Measurements from ENCODE around the gene CAST.

CAST gene

GRCh38 chr5:96812851-96813250 lies 150.7 kb downstream of the CAST start:
- H3K27me3 ChIP-seq (ENCODE audit: control insufficient read depth in 1 of 2, insufficient read depth in 2 of 2, low read length in 2 of 2): no peaks in the 10 kb centered on the region
- no peaks in the 10 kb centered on the region for H3K4me1 ChIP-seq (ENCODE audit: insufficient read depth, low read length)
- H3K9me3 ChIP-seq (ENCODE audit: low read length): no peaks in the 10 kb centered on the region
- H3K36me3 ChIP-seq (ENCODE audit: insufficient read depth, low read length): no peaks in the 10 kb centered on the region
- H3K9ac ChIP-seq (ENCODE audit: low read length): no peak overlapping the region
- no peak overlapping the region for H3K4me3 ChIP-seq (ENCODE audit: low read depth in 1 of 2, low read length in 2 of 2)
- H3K27ac ChIP-seq (ENCODE audit: low read depth, low read length): no peak overlapping the region

GRCh38 chr5:96814041-96814440 lies 151.9 kb downstream of the CAST start:
- no peak overlapping the region for H3K4me3 ChIP-seq (ENCODE audit: low read depth in 1 of 2, low read length in 2 of 2)
- H3K27ac ChIP-seq (ENCODE audit: low read depth, low read length): no peak overlapping the region
- H3K9me3 ChIP-seq (ENCODE audit: low read length): no peaks in the 10 kb centered on the region
- H3K27me3 ChIP-seq (ENCODE audit: control insufficient read depth in 1 of 2, insufficient read depth in 2 of 2, low read length in 2 of 2): no peaks in the 10 kb centered on the region
- H3K9ac ChIP-seq (ENCODE audit: low read length): no peak overlapping the region
- no peaks in the 10 kb centered on the region for H3K36me3 ChIP-seq (ENCODE audit: insufficient read depth, low read length)
- no peaks in the 10 kb centered on the region for H3K4me1 ChIP-seq (ENCODE audit: insufficient read depth, low read length)

- Histone ChIP-seq H3K4me3 (ENCODE audit: low read depth in 1 of 2, low read length in 2 of 2) (no peak overlapping the region), H3K36me3 (ENCODE audit: insufficient read depth, low read length) (no peaks in the 10 kb centered on the region), H3K27ac (ENCODE audit: low read depth, low read length) (no peak overlapping the region)
Observed at GRCh38 chr5:96816411-96816939, 154.3 kb downstream of the CAST start.

GRCh38 chr5:96816991-96817390 lies 154.8 kb downstream of the CAST start:
- no peaks in the 10 kb centered on the region for H3K27me3 ChIP-seq (ENCODE audit: control insufficient read depth in 1 of 2, insufficient read depth in 2 of 2, low read length in 2 of 2)
- H3K27ac ChIP-seq (ENCODE audit: low read depth, low read length): no peak overlapping the region
- H3K36me3 ChIP-seq (ENCODE audit: insufficient read depth, low read length): no peaks in the 10 kb centered on the region
- no peak overlapping the region for H3K9ac ChIP-seq (ENCODE audit: low read length)
- H3K9me3 ChIP-seq (ENCODE audit: low read length): no peaks in the 10 kb centered on the region
- no peaks in the 10 kb centered on the region for H3K4me1 ChIP-seq (ENCODE audit: insufficient read depth, low read length)
- H3K4me3 ChIP-seq (ENCODE audit: low read depth in 1 of 2, low read length in 2 of 2): no peak overlapping the region

More at GRCh38 chr5:96816411-96816939, 154.3 kb downstream of the CAST start:
- Histone ChIP-seq H3K9me3 (ENCODE audit: low read length) (no peaks in the 10 kb centered on the region), H3K27me3 (ENCODE audit: control insufficient read depth in 1 of 2, insufficient read depth in 2 of 2, low read length in 2 of 2) (no peaks in the 10 kb centered on the region), H3K4me1 (ENCODE audit: insufficient read depth, low read length) (no peaks in the 10 kb centered on the region), H3K9ac (ENCODE audit: low read length) (no peak overlapping the region)

- Histone ChIP-seq H3K27me3 (ENCODE audit: control insufficient read depth in 1 of 2, insufficient read depth in 2 of 2, low read length in 2 of 2) (no peaks in the 10 kb centered on the region), H3K4me1 (ENCODE audit: insufficient read depth, low read length) (no peaks in the 10 kb centered on the region), H3K27ac (ENCODE audit: low read depth, low read length) (no peak overlapping the region), H3K9me3 (ENCODE audit: low read length) (no peaks in the 10 kb centered on the region), H3K4me3 (ENCODE audit: low read depth in 1 of 2, low read length in 2 of 2) (no peak overlapping the region), H3K9ac (ENCODE audit: low read length) (no peak overlapping the region), H3K36me3 (ENCODE audit: insufficient read depth, low read length) (no peaks in the 10 kb centered on the region)
Observed at GRCh38 chr5:96817506-96817905, 155.3 kb downstream of the CAST start.

- no peaks in the 10 kb centered on the region for H3K27me3 ChIP-seq (ENCODE audit: control insufficient read depth in 1 of 2, insufficient read depth in 2 of 2, low read length in 2 of 2)
- H3K27ac ChIP-seq (ENCODE audit: low read depth, low read length): no peak overlapping the region
- H3K4me3 ChIP-seq (ENCODE audit: low read depth in 1 of 2, low read length in 2 of 2): no peak overlapping the region
- no peak overlapping the region for H3K9ac ChIP-seq (ENCODE audit: low read length)
- H3K36me3 ChIP-seq (ENCODE audit: insufficient read depth, low read length): no peaks in the 10 kb centered on the region
- no peaks in the 10 kb centered on the region for H3K4me1 ChIP-seq (ENCODE audit: insufficient read depth, low read length)
- no peaks in the 10 kb centered on the region for H3K9me3 ChIP-seq (ENCODE audit: low read length)
Observed at GRCh38 chr5:96818125-96818788, 156.1 kb downstream of the CAST start.

GRCh38 chr5:96819806-96820205 lies 157.6 kb downstream of the CAST start:
- H3K27me3 ChIP-seq (ENCODE audit: control insufficient read depth in 1 of 2, insufficient read depth in 2 of 2, low read length in 2 of 2): no peaks in the 10 kb centered on the region
- no peaks in the 10 kb centered on the region for H3K4me1 ChIP-seq (ENCODE audit: insufficient read depth, low read length)
- H3K4me3 ChIP-seq (ENCODE audit: low read depth in 1 of 2, low read length in 2 of 2): no peak overlapping the region
- no peaks in the 10 kb centered on the region for H3K9me3 ChIP-seq (ENCODE audit: low read length)
- no peaks in the 10 kb centered on the region for H3K36me3 ChIP-seq (ENCODE audit: insufficient read depth, low read length)
- no peak overlapping the region for H3K27ac ChIP-seq (ENCODE audit: low read depth, low read length)
- H3K9ac ChIP-seq (ENCODE audit: low read length): no peak overlapping the region

GRCh38 chr5:96821260-96821916 lies 159.2 kb downstream of the CAST start:
- Histone ChIP-seq H3K27ac (ENCODE audit: low read depth, low read length) (no peak overlapping the region), H3K36me3 (ENCODE audit: insufficient read depth, low read length) (no peaks in the 10 kb centered on the region), H3K9ac (ENCODE audit: low read length) (no peak overlapping the region), H3K9me3 (ENCODE audit: low read length) (no peaks in the 10 kb centered on the region), H3K4me1 (ENCODE audit: insufficient read depth, low read length) (no peaks in the 10 kb centered on the region), H3K4me3 (ENCODE audit: low read depth in 1 of 2, low read length in 2 of 2) (no peak overlapping the region), H3K27me3 (ENCODE audit: control insufficient read depth in 1 of 2, insufficient read depth in 2 of 2, low read length in 2 of 2) (no peaks in the 10 kb centered on the region)

- no peak overlapping the region for H3K4me3 ChIP-seq (ENCODE audit: low read depth in 1 of 2, low read length in 2 of 2)
- H3K9ac ChIP-seq (ENCODE audit: low read length): no peak overlapping the region
- H3K36me3 ChIP-seq (ENCODE audit: insufficient read depth, low read length): no peaks in the 10 kb centered on the region
- H3K4me1 ChIP-seq (ENCODE audit: insufficient read depth, low read length): no peaks in the 10 kb centered on the region
- no peaks in the 10 kb centered on the region for H3K9me3 ChIP-seq (ENCODE audit: low read length)
- no peaks in the 10 kb centered on the region for H3K27me3 ChIP-seq (ENCODE audit: control insufficient read depth in 1 of 2, insufficient read depth in 2 of 2, low read length in 2 of 2)
- no peak overlapping the region for H3K27ac ChIP-seq (ENCODE audit: low read depth, low read length)
Observed at GRCh38 chr5:96822686-96823459, 160.7 kb downstream of the CAST start.

- Histone ChIP-seq H3K9ac (ENCODE audit: low read length) (no peak overlapping the region), H3K27ac (ENCODE audit: low read depth, low read length) (no peak overlapping the region), H3K4me1 (ENCODE audit: insufficient read depth, low read length) (no peaks in the 10 kb centered on the region), H3K27me3 (ENCODE audit: control insufficient read depth in 1 of 2, insufficient read depth in 2 of 2, low read length in 2 of 2) (no peaks in the 10 kb centered on the region), H3K4me3 (ENCODE audit: low read depth in 1 of 2, low read length in 2 of 2) (no peak overlapping the region), H3K9me3 (ENCODE audit: low read length) (no peaks in the 10 kb centered on the region), H3K36me3 (ENCODE audit: insufficient read depth, low read length) (no peaks in the 10 kb centered on the region)
Observed at GRCh38 chr5:96823900-96824380, 161.8 kb downstream of the CAST start.
